GM23338 (cell line): ENCODE results near the gene CCDC127.

Experiments used
- CREB1 ChIP-seq: fragments of 250-450 bp; sonication (Bioruptor Pico); IDR thresholded peaks from 2 replicates; pipeline ENCODE4 v1.5.0; 2020; ENCODE audit warnings: low read depth, mild to moderate bottlenecking, moderate library complexity
- CTCF ChIP-seq, 2 experiments: fragments of 200-600 bp in 1 of 2; sonication (generic) in 1 of 2; conservative IDR thresholded peaks; 2 replicates each; pipeline versions ENCODE4 v1.5.1 to v1.6.1; 2016 to 2017; ENCODE audit warnings: antibody characterized with exemption in 2 of 2, low read depth in 2 of 2, mild to moderate bottlenecking in 2 of 2, moderate library complexity in 1 of 2
- ETS1 ChIP-seq: IDR thresholded peaks from 2 replicates; pipeline ENCODE4 v1.6.1; 2016; ENCODE audit warnings: antibody characterized with exemption
- EZH2 ChIP-seq: fragments of 200-600 bp; sonication (generic); IDR thresholded peaks from one replicate; pipeline ENCODE4 v1.8.0; 2017; ENCODE audit warnings: antibody characterized with exemption, mild to moderate bottlenecking, low read depth; ENCODE audit not compliant: unreplicated experiment
- EZH2phosphoT487 ChIP-seq: fragments of 200-600 bp; sonication (generic); IDR thresholded peaks from one replicate; pipeline ENCODE4 v1.8.1; 2018; ENCODE audit warnings: antibody characterized with exemption; ENCODE audit not compliant: unreplicated experiment
- JUNB ChIP-seq: IDR thresholded peaks from one replicate; pipeline ENCODE4 v1.6.1; 2016; ENCODE audit warnings: antibody characterized with exemption; ENCODE audit not compliant: unreplicated experiment
- POLR2AphosphoS5 ChIP-seq: IDR thresholded peaks from 2 replicates; pipeline ENCODE4 v1.6.1; 2016; ENCODE audit warnings: antibody characterized with exemption, low read depth
- REST ChIP-seq: IDR thresholded peaks from one replicate; pipeline ENCODE4 v1.6.1; 2018; ENCODE audit warnings: antibody characterized with exemption; ENCODE audit not compliant: unreplicated experiment
- ZNF114 ChIP-seq: fragments of 250-450 bp; sonication (Bioruptor Pico); IDR thresholded peaks from 2 replicates; pipeline ENCODE4 v1.5.0; 2020; ENCODE audit warnings: mild to moderate bottlenecking, moderate library complexity

GRCh38 chr5:225334-225733, 7.4 kb upstream of the CCDC127 start:
- no peak for TF ChIP-seq ZNF114 (CRISPR knock-in tag)
- TF ChIP-seq EZH2 = no peak
- TF ChIP-seq CTCF (conservative IDR thresholded peaks at IDR 0.05; ENCODE audit: low read depth in 2 of 2) = no peak
- no peak for TF ChIP-seq REST
- TF ChIP-seq JUNB = no peak
- no peak for TF ChIP-seq EZH2phosphoT487
- no peak for TF ChIP-seq ETS1
- no peak for TF ChIP-seq POLR2AphosphoS5
- no peak for TF ChIP-seq CREB1 (CRISPR knock-in tag)
